K562 (cell line): ENCODE results near the gene TMEM217. TPM values are rescaled to one million over a fixed set of nuclear protein-coding genes. Genes with fewer than 3 reads are reported as not detected.

Experiments used
- CCAR2 ChIP-seq: fragments of 200-400 bp; formaldehyde crosslinking; IDR thresholded peaks from 2 replicates; pipeline ENCODE4 v1.6.1; 2017; ENCODE audit warnings: mild to moderate bottlenecking, low read depth, low read length
- DDX20 ChIP-seq: fragments of 450-650 bp; IDR thresholded peaks from 2 replicates; pipeline ENCODE4 v1.6.1; 2016; ENCODE audit warnings: missing genetic modification characterization, low read depth, mild to moderate bottlenecking, missing compliant biosample characterization, moderate library complexity
- ETV6 ChIP-seq, 3 experiments: fragments of 150-350 bp in 1 of 3; sonication (generic) in 1 of 3; formaldehyde crosslinking in 1 of 3; IDR thresholded peaks; 2 replicates each; pipeline versions ENCODE4 v1.6.1 to v1.8.0; 2014 to 2022; ENCODE audit warnings: borderline replicate concordance in 2 of 3, low read depth in 2 of 3, antibody characterized with exemption in 1 of 3, low read length in 1 of 3, mild to moderate bottlenecking in 1 of 3, missing genetic modification reagents in 1 of 3
- GABPB2 ChIP-seq: fragments of 250-450 bp; sonication (Bioruptor Pico); conservative IDR thresholded peaks from 2 replicates; pipeline ENCODE4 v1.5.1; 2021; ENCODE audit warnings: mild to moderate bottlenecking
- HDAC1 ChIP-seq, 2 experiments: fragments of 450-650 bp; IDR thresholded peaks; 2 replicates each; pipeline ENCODE4 v1.6.1; 2016 to 2017; ENCODE audit warnings: inconsistent platforms in 1 of 2, mild to moderate bottlenecking in 1 of 2, moderate library complexity in 1 of 2
- NONO ChIP-seq, 2 experiments: fragments of 200-400 bp in 1 of 2; fragments of 450-650 bp in 1 of 2; formaldehyde crosslinking in 1 of 2; IDR thresholded peaks; 2 replicates each; pipeline ENCODE4 v1.6.1; 2017; ENCODE audit warnings: low read depth in 2 of 2, mild to moderate bottlenecking in 2 of 2, moderate library complexity in 2 of 2, low read length in 1 of 2
- RNF2 ChIP-seq: sonication (generic); IDR thresholded peaks from 2 replicates; pipeline ENCODE4 v1.6.1; 2016
- SIRT6 ChIP-seq: IDR thresholded peaks from one replicate; pipeline ENCODE4 v1.6.1; 2012; ENCODE audit warnings: low read depth, mild to moderate bottlenecking, control low read depth, inconsistent platforms, low read length, moderate library complexity
- SMC3 ChIP-seq: conservative IDR thresholded peaks from 2 replicates; pipeline ENCODE4 v1.6.1; 2011; ENCODE audit warnings: low read depth, low read length, improper control_type of control experiment; ENCODE audit not compliant: insufficient read depth
- YY1 ChIP-seq, 3 experiments: IDR thresholded peaks; 2 replicates each; pipeline ENCODE4 v1.6.1; 2011; ENCODE audit warnings: low read length in 2 of 3, mild to moderate bottlenecking in 2 of 3, moderate library complexity in 2 of 3, borderline replicate concordance in 1 of 3, control low read depth in 1 of 3, low read depth in 1 of 3; ENCODE audit not compliant: insufficient read depth in 3 of 3, insufficient replicate concordance in 2 of 3, control insufficient read depth in 1 of 3, insufficient read length in 1 of 3; ENCODE audit errors: extremely low read depth in 1 of 3
- ZFP36 ChIP-seq: fragments of 150-350 bp; IDR thresholded peaks from 2 replicates; pipeline ENCODE4 v1.6.1; 2018; ENCODE audit warnings: low read length, low read depth; ENCODE audit not compliant: partially characterized antibody
- ZNF644 ChIP-seq: fragments of 200-800 bp; sonication (Bioruptor generic); IDR thresholded peaks from 2 replicates; pipeline ENCODE4 v1.6.1; 2016; ENCODE audit warnings: low read depth, missing genetic modification characterization, missing compliant biosample characterization
- ZNF717 ChIP-seq: fragments of 250-450 bp; sonication (Bioruptor Pico); IDR thresholded peaks from 2 replicates; pipeline ENCODE4 v1.5.0; 2021
- polyA plus RNA-seq, 8 experiments: library from polyadenylated mRNA; depleted of rRNA in 4 of 8; stranded (reverse) in 5 of 8; unstranded in 3 of 8; fragments of >200 nt; fragmentation: Nextera tagmentation in 2 of 8; fragmentation: Illumina TruSeq in 1 of 8; extraction: Ambion mirVana in 2 of 8; extraction: Trizol in 1 of 8; gene quantifications; 2 replicates each; pipeline versions ENCODE4 v1.2.1 to v1.2.3, GENCODE V29; 2011 to 2014; ENCODE audit warnings: inconsistent platforms in 1 of 8, missing spikeins in 1 of 8
- total RNA-seq, 7 experiments: library from RNA; depleted of rRNA in 6 of 7; stranded (reverse); fragments of >200 nt in 6 of 7; fragmentation: Illumina TruSeq in 2 of 7; extraction: Trizol in 2 of 7; gene quantifications; 2 replicates each; pipeline versions ENCODE4 v1.2.1 to v1.2.3, GENCODE V29; 2011 to 2021; ENCODE audit warnings: low replicate concordance in 1 of 7
- TF ChIP-seq, protein P1 (sequence below): fragments of 450-650 bp; formaldehyde crosslinking; IDR thresholded peaks from 2 replicates; pipeline ENCODE4 v1.4.0; 2022; ENCODE audit warnings: missing genetic modification characterization
- TF ChIP-seq, protein P2 (sequence below): fragments of 250-450 bp; sonication (Bioruptor Pico); IDR thresholded peaks from 2 replicates; pipeline ENCODE4 v1.4.0; 2020; ENCODE audit warnings: mild to moderate bottlenecking, moderate library complexity
- TF ChIP-seq, protein P3 (sequence below): fragments of 250-450 bp; sonication (Bioruptor Pico); IDR thresholded peaks from 2 replicates; pipeline ENCODE4 v1.8.0; 2022; ENCODE audit warnings: inconsistent platforms, mild to moderate bottlenecking, moderate library complexity, borderline replicate concordance
- TF ChIP-seq, protein P4 (sequence below): fragments of 450-650 bp; IDR thresholded peaks from 2 replicates; pipeline ENCODE4 v1.6.1; 2018; ENCODE audit not compliant: partially characterized antibody

Gene TMEM217
- total and polyA plus RNA-seq, 9 of the 15 experiments (the other 6 are each of a cell fraction or from before 2014, with no cell fraction given), result 1.3 to 8.0 (median 1.9) TPM

DNA sequence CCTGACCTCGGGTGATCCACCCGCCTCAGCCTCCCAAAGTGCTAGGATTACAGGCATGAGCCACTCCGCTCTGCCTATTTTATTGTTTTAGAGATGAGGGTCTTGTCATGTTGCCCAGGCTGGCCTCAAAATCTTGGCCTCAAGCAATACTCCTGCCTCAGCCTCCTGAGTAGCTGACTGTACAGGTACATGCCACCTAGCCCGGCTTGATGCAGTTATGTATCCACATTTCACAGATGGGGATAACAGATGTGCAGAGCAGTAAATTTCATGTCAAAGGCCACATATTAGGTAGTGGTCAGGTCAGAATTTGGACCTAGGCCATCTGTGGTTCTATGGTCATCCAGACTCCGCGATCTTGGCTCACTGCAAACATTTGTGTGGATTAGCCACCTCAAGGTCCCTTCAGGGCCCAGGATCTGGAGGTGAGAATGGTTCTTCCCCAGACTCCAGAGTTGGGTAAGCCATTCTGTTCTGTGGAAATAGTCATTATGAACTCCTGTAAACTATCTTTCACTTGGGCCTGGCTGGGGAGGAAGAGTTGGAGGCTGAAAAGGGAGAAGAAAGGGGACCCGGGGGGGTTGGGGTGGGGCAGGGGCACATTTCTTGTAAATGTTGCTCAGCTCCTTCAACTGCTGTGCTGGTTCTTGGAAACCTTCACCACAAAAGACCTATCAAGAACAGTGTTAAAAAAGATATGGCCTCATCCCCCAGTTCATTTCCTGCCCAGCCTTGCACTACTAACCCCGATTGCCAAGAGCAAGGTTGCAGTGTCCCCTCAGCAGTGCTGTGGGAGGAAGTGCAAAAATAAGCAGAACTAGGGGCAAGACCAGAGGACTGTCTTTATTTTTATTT, 75.0 kb downstream of the TMEM217 start (continued):
- peak in 1 of 2 experiments; percentile 86; a peak in 3 of 4 replicates for TF ChIP-seq ETV6 (IDR thresholded peaks at IDR 0.05; ENCODE audit: borderline replicate concordance in 1 of 2, low read depth in 2 of 2, low read length in 1 of 2)
- TF ChIP-seq ETV6 (CRISPR knock-in tag; IDR thresholded peaks at IDR 0.05; ENCODE audit: borderline replicate concordance), result no peak
- TF ChIP-seq, protein P1, sequence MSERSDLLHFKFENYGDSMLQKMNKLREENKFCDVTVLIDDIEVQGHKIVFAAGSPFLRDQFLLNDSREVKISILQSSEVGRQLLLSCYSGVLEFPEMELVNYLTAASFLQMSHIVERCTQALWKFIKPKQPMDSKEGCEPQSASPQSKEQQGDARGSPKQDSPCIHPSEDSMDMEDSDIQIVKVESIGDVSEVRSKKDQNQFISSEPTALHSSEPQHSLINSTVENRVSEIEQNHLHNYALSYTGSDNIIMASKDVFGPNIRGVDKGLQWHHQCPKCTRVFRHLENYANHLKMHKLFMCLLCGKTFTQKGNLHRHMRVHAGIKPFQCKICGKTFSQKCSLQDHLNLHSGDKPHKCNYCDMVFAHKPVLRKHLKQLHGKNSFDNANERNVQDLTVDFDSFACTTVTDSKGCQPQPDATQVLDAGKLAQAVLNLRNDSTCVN (CRISPR knock-in tag), result no peak
- TF ChIP-seq, protein P2, sequence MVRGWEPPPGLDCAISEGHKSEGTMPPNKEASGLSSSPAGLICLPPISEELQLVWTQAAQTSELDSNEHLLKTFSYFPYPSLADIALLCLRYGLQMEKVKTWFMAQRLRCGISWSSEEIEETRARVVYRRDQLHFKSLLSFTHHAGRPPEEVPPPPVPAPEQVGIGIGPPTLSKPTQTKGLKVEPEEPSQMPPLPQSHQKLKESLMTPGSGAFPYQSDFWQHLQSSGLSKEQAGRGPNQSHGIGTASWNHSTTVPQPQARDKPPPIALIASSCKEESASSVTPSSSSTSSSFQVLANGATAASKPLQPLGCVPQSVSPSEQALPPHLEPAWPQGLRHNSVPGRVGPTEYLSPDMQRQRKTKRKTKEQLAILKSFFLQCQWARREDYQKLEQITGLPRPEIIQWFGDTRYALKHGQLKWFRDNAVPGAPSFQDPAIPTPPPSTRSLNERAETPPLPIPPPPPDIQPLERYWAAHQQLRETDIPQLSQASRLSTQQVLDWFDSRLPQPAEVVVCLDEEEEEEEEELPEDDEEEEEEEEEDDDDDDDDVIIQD (CRISPR knock-in tag), result 0 out of 2 replicates have a peak, but pooled peaks have one; percentile 73
- no peak; the same call in 1 of the 2 replicates for TF ChIP-seq SMC3
- TF ChIP-seq SIRT6, result no peak
- TF ChIP-seq YY1 (IDR thresholded peaks at IDR 0.05; ENCODE audit: borderline replicate concordance in 1 of 3, control insufficient read depth in 1 of 3, extremely low read depth in 1 of 3, insufficient read depth in 3 of 3, insufficient read length in 1 of 3, insufficient replicate concordance in 2 of 3, low read depth in 1 of 3, low read length in 2 of 3), result peak in 1 of 3 experiments; percentile 54
- no peak for TF ChIP-seq ZFP36
- 0 out of 2 replicates have a peak, but pooled peaks have one; percentile 61 for TF ChIP-seq ZNF717 (CRISPR knock-in tag)
- TF ChIP-seq GABPB2 (CRISPR knock-in tag), result no peak
- TF ChIP-seq, protein P3, sequence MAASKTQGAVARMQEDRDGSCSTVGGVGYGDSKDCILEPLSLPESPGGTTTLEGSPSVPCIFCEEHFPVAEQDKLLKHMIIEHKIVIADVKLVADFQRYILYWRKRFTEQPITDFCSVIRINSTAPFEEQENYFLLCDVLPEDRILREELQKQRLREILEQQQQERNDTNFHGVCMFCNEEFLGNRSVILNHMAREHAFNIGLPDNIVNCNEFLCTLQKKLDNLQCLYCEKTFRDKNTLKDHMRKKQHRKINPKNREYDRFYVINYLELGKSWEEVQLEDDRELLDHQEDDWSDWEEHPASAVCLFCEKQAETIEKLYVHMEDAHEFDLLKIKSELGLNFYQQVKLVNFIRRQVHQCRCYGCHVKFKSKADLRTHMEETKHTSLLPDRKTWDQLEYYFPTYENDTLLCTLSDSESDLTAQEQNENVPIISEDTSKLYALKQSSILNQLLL (CRISPR knock-in tag), result no peak
- TF ChIP-seq ZNF644 (tag), result peak; percentile 73
- TF ChIP-seq RNF2, result peak; percentile 100
- TF ChIP-seq CCAR2, result no peak
- TF ChIP-seq DDX20 (tag), result peak; percentile 54; the same call in 1 of the 2 replicates
- no peak for TF ChIP-seq NONO (IDR thresholded peaks at IDR 0.05; ENCODE audit: low read depth in 2 of 2, low read length in 1 of 2)
- TF ChIP-seq, protein P4, sequence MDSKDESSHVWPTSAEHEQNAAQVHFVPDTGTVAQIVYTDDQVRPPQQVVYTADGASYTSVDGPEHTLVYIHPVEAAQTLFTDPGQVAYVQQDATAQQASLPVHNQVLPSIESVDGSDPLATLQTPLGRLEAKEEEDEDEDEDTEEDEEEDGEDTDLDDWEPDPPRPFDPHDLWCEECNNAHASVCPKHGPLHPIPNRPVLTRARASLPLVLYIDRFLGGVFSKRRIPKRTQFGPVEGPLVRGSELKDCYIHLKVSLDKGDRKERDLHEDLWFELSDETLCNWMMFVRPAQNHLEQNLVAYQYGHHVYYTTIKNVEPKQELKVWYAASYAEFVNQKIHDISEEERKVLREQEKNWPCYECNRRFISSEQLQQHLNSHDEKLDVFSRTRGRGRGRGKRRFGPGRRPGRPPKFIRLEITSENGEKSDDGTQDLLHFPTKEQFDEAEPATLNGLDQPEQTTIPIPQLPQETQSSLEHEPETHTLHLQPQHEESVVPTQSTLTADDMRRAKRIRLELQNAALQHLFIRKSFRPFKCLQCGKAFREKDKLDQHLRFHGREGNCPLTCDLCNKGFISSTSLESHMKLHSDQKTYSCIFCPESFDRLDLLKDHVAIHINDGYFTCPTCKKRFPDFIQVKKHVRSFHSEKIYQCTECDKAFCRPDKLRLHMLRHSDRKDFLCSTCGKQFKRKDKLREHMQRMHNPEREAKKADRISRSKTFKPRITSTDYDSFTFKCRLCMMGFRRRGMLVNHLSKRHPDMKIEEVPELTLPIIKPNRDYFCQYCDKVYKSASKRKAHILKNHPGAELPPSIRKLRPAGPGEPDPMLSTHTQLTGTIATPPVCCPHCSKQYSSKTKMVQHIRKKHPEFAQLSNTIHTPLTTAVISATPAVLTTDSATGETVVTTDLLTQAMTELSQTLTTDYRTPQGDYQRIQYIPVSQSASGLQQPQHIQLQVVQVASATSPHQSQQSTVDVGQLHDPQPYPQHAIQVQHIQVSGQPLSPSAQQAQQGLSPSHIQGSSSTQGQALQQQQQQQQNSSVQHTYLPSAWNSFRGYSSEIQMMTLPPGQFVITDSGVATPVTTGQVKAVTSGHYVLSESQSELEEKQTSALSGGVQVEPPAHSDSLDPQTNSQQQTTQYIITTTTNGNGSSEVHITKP, result peak; percentile 50
- TF ChIP-seq HDAC1 (IDR thresholded peaks at IDR 0.05), result peak in 1 of 2 experiments; percentile 65; a peak in 2 of 4 replicates
